Ectodermal cell (in vitro differentiated cells): ENCODE measurements around the gene IL18RAP.

Source experiments
- H3K27ac ChIP-seq: 2 replicates; pipeline ENCODE4 v1.7.0; 2013; ENCODE audit warnings: mild to moderate bottlenecking, low read depth, low read length; ENCODE audit not compliant: insufficient read depth, poor library complexity, severe bottlenecking
- H3K27me3 ChIP-seq: 2 replicates; pipeline ENCODE4 v1.7.0; 2013; ENCODE audit warnings: mild to moderate bottlenecking, low read length; ENCODE audit not compliant: insufficient read depth, control insufficient read depth, poor library complexity, severe bottlenecking
- H3K36me3 ChIP-seq: one replicate; pipeline ENCODE4 v1.7.0; 2013; ENCODE audit warnings: low read length; ENCODE audit not compliant: control insufficient read depth, insufficient read depth
- H3K4me1 ChIP-seq: one replicate; pipeline ENCODE4 v1.7.0; 2013; ENCODE audit warnings: low read length; ENCODE audit not compliant: control insufficient read depth, insufficient read depth
- H3K4me3 ChIP-seq: 2 replicates; pipeline ENCODE4 v1.7.0; 2013; ENCODE audit warnings: low read depth, low read length, control low read depth; ENCODE audit not compliant: insufficient read depth
- H3K9me3 ChIP-seq: 2 replicates; pipeline ENCODE4 v1.7.0; 2013; ENCODE audit warnings: mild to moderate bottlenecking, low read length, moderate library complexity; ENCODE audit not compliant: control insufficient read depth
- WGBS, 2 experiments: methylation state at CpG; one replicate each; pipeline ENCODE4 v1.1.7; 2013; ENCODE audit warnings: missing lambda C conversion rate in 2 of 2; 5-methylcytosine and 5-hydroxymethylcytosine counted together

IL18RAP gene

DNA sequence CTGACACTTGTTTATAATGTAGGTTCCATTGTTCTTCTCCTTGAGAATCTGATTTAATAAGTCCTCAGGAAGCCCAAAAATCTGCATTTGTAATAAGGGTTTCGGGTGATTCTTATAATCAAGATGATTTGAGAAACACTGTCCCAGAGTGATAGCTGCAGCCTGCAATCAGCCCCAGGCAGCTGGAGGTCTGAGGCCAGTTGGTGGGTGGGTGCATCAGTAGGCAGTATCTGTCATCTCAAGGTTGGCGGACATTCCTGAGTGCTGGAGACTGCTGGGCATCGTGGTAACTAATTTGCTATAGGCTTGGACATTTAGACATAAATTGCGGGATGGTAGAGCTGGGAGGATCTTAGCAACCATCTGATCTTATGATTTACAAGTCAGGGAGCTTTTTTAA is 2.7 kb upstream of the IL18RAP start:
- no peaks in the 10 kb centered on the region for H3K27me3 ChIP-seq

DNA sequence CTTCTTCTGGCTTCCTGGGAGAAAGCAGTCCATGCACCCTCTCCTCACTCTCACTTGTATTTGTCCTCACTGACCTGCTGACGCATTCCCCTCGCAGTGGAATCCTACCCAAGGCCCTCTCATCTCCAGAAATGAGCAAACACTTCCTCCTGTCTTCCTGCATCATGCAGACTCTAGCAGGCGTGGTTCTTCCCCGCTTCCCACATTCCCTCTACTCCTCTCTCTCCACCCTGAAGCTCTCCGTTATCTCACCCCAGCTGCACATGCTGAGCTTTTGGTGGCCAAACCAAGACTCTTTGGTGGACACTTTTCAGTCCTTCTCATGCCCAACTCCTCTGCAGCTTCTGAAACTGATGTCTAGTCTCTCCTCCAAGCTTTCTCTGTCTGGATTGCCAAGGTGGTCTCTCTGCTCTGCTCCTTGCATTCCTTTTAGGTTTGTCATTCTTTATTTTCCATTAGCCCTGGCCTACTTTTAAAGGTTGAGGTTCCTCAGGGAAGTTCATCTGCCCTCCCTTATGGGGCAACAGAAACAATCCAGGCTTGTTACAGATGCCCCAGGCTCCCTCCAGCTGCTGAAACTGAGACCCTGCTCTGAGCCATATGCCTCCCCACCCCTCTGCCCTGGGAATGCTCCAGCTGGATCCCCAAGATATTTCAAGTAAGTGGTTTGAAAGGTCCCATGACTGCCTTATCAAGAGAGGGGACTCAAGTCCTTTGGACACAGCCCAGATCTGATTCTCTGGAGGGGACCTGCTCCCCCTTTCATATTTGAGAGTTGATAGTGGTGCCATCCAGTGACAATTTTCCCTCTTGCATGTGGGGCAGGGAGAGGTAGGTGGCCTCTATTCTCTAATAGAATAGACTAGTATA is 835 bp upstream of the IL18RAP start:
- H3K4me3 ChIP-seq: no peak overlapping the region
- H3K9me3 ChIP-seq: no peaks in the 10 kb centered on the region
- H3K27ac ChIP-seq: no peak overlapping the region
- no peaks in the 10 kb centered on the region for H3K27me3 ChIP-seq
- H3K36me3 ChIP-seq: no peaks in the 10 kb centered on the region
- no peaks in the 10 kb centered on the region for H3K4me1 ChIP-seq
- 86 to 87% methylated on average over 5 of the region's 5 CpGs for WGBS, 2 experiments

More for the DNA sequence above, 2.7 kb upstream of the IL18RAP start:
- Histone ChIP-seq H3K4me3 (no peak overlapping the region), H3K4me1 (no peaks in the 10 kb centered on the region), H3K27ac (no peak overlapping the region), H3K36me3 (no peaks in the 10 kb centered on the region), H3K9me3 (no peaks in the 10 kb centered on the region)
- WGBS, 2 experiments: 90 to 93% methylated on average over 4 of the region's 4 CpGs

DNA sequence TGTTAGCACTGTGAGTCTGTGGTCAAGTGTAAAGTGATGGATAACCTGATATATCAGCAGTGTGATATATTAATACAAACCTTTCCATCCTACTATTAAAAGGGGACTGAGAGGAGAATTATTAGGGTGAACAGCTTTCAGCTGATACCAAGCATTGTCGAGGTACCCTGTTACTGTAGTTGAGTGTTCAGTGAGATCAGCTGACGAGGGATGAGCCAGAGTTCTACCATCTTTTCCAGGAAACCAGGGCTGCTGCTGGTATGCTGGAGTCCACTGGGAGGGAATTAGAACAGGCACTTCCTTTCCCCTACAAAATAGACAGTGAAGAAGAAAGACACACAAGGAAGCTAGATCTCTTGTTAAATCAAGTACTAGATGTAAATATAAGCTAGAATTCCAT is 408 bp downstream of the IL18RAP start:
- WGBS, 2 experiments: 90 to 94% methylated on average over 2 of the region's 2 CpGs
- Histone ChIP-seq H3K9me3 (no peaks in the 10 kb centered on the region), H3K27me3 (no peaks in the 10 kb centered on the region), H3K36me3 (no peaks in the 10 kb centered on the region), H3K27ac (no peak overlapping the region), H3K4me3 (no peak overlapping the region), H3K4me1 (no peaks in the 10 kb centered on the region)

DNA sequence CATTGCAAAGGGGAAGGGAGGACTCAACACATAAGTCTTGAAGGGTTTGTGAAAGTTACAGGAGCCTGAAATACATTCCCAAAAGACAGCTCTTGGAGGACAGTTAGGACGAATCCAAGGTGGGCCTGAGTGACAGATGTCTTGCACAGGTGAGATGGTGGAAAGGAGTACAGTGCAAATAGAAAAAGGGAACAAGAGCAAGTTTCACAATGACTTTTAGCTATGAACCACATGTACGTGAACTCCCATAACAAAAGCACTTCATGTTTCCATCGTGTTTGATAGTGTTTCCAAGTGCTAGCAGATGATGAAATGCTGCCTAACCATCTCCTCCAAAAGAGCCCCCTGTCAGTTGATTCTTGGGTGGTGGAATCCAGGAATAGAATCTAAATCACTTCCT is 1.8 kb downstream of the IL18RAP start:
- Histone ChIP-seq H3K27ac (no peak overlapping the region), H3K9me3 (no peaks in the 10 kb centered on the region), H3K27me3 (no peaks in the 10 kb centered on the region), H3K4me1 (no peaks in the 10 kb centered on the region), H3K36me3 (no peaks in the 10 kb centered on the region), H3K4me3 (no peak overlapping the region)
- WGBS, 2 experiments: 88 to 96% methylated on average over 3 of the region's 3 CpGs

GRCh38 chr2:102425441-102426132 is 2.6 kb downstream of the IL18RAP start:
- H3K27me3 ChIP-seq: no peaks in the 10 kb centered on the region
- WGBS, 2 experiments: 89 to 90% methylated on average over 3 to 4 of the region's 5 CpGs
- H3K4me3 ChIP-seq: no peak overlapping the region
- no peak overlapping the region for H3K27ac ChIP-seq
- no peaks in the 10 kb centered on the region for H3K36me3 ChIP-seq
- no peaks in the 10 kb centered on the region for H3K9me3 ChIP-seq
- H3K4me1 ChIP-seq: no peaks in the 10 kb centered on the region

DNA sequence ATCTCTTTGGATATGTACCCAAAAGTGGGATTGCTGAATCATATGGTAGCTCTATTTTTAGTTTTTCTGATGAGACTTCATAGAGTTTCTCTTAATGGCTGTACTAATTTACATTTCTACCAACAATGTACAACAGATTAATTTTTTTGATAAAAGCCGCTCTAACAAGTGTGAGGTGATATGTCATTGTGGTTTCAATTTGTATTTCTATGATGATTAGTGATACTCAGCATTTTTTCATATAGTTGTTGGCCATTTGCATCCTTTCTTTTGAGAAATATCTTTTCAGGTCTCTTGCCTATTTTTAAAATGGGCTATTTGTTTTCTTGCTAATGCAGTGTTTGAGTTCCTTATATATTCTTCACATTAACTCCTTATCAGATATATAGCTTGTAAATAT is 4.3 kb downstream of the IL18RAP start:
- Histone ChIP-seq H3K9me3 (no peaks in the 10 kb centered on the region), H3K27me3 (no peaks in the 10 kb centered on the region), H3K27ac (no peak overlapping the region), H3K4me1 (no peaks in the 10 kb centered on the region), H3K4me3 (no peak overlapping the region), H3K36me3 (no peaks in the 10 kb centered on the region)
- WGBS, 2 experiments: 0% methylated on average over 1 of the region's 1 CpG; no CpG with 5 or more reads in 1 of the 2 experiments

GRCh38 chr2:102428573-102428972 is 5.6 kb downstream of the IL18RAP start:
- H3K36me3 ChIP-seq: no peaks in the 10 kb centered on the region
- WGBS, 2 experiments: 74 to 88% methylated on average over 1 to 2 of the region's 2 CpGs
- H3K4me3 ChIP-seq: no peak overlapping the region

DNA sequence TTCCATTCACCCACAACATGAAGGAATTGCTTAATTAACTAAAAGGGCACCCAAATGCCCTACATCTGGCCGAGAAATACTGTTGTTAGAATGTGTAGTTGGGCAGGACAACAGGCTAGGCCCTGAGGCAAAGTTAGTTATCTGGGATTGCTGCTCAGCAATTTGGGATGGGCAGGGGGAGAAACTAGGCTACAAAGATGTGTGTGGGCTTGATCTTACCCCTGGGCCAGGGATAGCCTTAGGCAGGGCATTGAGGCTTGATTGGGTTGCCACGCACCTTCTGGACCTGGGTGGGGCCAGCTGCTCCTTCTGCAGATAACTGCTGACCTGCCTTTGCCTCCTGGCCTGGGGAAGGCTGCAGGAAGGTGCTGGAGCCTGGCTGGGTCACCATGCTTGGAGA is 9.4 kb downstream of the IL18RAP start:
- Histone ChIP-seq H3K27ac (no peak overlapping the region), H3K9me3 (no peaks in the 10 kb centered on the region), H3K4me3 (no peak overlapping the region), H3K27me3 (no peaks in the 10 kb centered on the region), H3K4me1 (no peaks in the 10 kb centered on the region), H3K36me3 (no peaks in the 10 kb centered on the region)
- 90 to 93% methylated on average over 2 of the region's 2 CpGs for WGBS, 2 experiments

More at GRCh38 chr2:102428573-102428972, 5.6 kb downstream of the IL18RAP start:
- H3K27ac ChIP-seq: no peak overlapping the region
- H3K4me1 ChIP-seq: no peaks in the 10 kb centered on the region
- H3K27me3 ChIP-seq: no peaks in the 10 kb centered on the region
- no peaks in the 10 kb centered on the region for H3K9me3 ChIP-seq

DNA sequence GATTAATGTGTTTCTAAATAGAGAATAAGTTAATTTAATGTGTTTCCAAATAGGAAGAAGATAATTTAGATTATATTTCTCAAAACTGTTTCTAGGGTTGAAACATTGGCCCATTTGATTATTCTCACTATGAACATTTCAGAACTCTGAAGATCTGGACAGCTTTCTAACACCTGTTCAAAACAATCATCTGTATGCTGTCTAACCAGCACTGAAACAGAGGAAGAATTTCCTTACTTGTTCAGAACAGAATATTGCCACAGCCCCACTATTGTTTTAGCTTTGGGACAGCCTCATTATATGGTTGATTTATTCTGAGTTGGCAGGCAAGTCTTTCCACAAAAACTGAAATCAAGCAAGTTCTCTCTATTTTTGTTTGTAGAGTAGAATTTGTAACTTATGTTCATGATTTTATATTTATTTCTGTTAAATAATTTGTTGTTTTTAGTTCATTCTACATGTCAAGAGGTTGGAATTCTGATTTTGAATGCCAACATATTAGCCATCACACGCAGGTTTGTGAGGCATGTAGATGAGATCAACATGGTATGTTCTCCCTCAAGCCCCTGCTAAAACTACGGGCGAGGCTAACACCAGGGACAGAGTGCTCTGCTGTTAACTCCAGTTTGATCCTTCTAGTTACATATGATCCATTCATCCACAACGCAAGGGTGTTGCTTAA is 11.2 kb downstream of the IL18RAP start:
- Histone ChIP-seq H3K9me3 (no peaks in the 10 kb centered on the region), H3K4me3 (no peak overlapping the region), H3K27ac (no peak overlapping the region), H3K27me3 (no peaks in the 10 kb centered on the region), H3K36me3 (no peaks in the 10 kb centered on the region), H3K4me1 (no peaks in the 10 kb centered on the region)
- 88 to 94% methylated on average over 4 of the region's 4 CpGs for WGBS, 2 experiments
